Activated CD8-positive, alpha-beta memory T cell treated with anti-CD3 and anti-CD28 coated beads, Interleukin-2, amount 10 ng/mL, durations not matched to agents 7 days and 5 days (primary cell): ENCODE data around the gene PTGFRN. TPM values are rescaled to one million over a fixed set of nuclear protein-coding genes. Genes with fewer than 3 reads are reported as not detected.
"Not testable (repeated sequence)": the region's sequence is repeated elsewhere in the genome, so short reads cannot be mapped to it uniquely, and the experiment has no call there.

Experiments used
- ATAC-seq: fragments of 150-1000 bp; cut with Tn5 transposase; one replicate; pipeline ENCODE4 v1.10.0; 2021; ENCODE audit warnings: moderate library complexity
- CTCF ChIA-PET: fragments of 350-600 bp; sonication (Branson Sonifier 250); formaldehyde crosslinking; loops from one replicate; lab custom pipeline; 2021; ENCODE audit warnings: antibody characterized with exemption; lab: Charles Lee
- DNase-seq: peaks from one replicate; pipeline ENCODE4 v3.0.0-alpha.2; 2020
- H3K27ac Mint-ChIP-seq: one replicate; pipeline ENCODE4 v1.8.0; 2021; ENCODE audit warnings: mild to moderate bottlenecking, mixed read lengths
- H3K27me3 Mint-ChIP-seq: one replicate; pipeline ENCODE4 v1.8.0; 2021; ENCODE audit warnings: mixed read lengths
- H3K36me3 Mint-ChIP-seq: one replicate; pipeline ENCODE4 v1.8.0; 2021; ENCODE audit warnings: mild to moderate bottlenecking, mixed read lengths
- H3K4me1 Mint-ChIP-seq: one replicate; pipeline ENCODE4 v1.8.0; 2021; ENCODE audit warnings: mixed read lengths
- H3K4me3 Mint-ChIP-seq: one replicate; pipeline ENCODE4 v1.8.0; 2021; ENCODE audit warnings: mild to moderate bottlenecking, moderate library complexity, mixed read lengths
- H3K9me3 Mint-ChIP-seq: one replicate; pipeline ENCODE4 v1.8.0; 2022; ENCODE audit warnings: low read depth, mixed read lengths
- total RNA-seq, 2 experiments: library from RNA; stranded (reverse); gene quantifications; one replicate each; pipeline ENCODE4 v1.2.3, GENCODE V29; 2021

Gene PTGFRN
- total RNA-seq, 2 experiments from 2014 or later, result 0.38 to 4.6 TPM

GRCh38 chr1:116958110-116958509 is 48.4 kb downstream of the PTGFRN start:
- CTCF ChIA-PET, result interaction anchor here (1.2 kb wide), 1 partner anchor 23 kb away, joined by 3 read pairs; no protein-coding TSS in a partner anchor
- Mint-ChIP-seq H3K9me3 (no peaks in the 10 kb centered on the region), H3K27me3 (no peaks in the 10 kb centered on the region), H3K4me3 (no peak overlapping the region), H3K36me3 (no peaks in the 10 kb centered on the region), H3K4me1 (no peaks in the 10 kb centered on the region), H3K27ac (no peak overlapping the region)
- DNase-seq (no peak), ATAC-seq (no peak)

- no peak for ATAC-seq
- no peaks in the 10 kb centered on the region for H3K36me3 Mint-ChIP-seq
- no peak overlapping the region for H3K27ac Mint-ChIP-seq
- DNase-seq, result no peak
- no peaks in the 10 kb centered on the region for H3K27me3 Mint-ChIP-seq
- no peaks in the 10 kb centered on the region for H3K4me1 Mint-ChIP-seq
- no peak overlapping the region for H3K4me3 Mint-ChIP-seq
- no peaks in the 10 kb centered on the region for H3K9me3 Mint-ChIP-seq
- CTCF ChIA-PET, result interaction anchor here (1.2 kb wide), 1 partner anchor 24 kb away, joined by 3 read pairs; no protein-coding TSS in a partner anchor
Measured at GRCh38 chr1:116958977-116959376, 49.3 kb downstream of the PTGFRN start.

- Mint-ChIP-seq H3K27ac (no peak overlapping the region), H3K4me1 (no peaks in the 10 kb centered on the region), H3K4me3 (no peak overlapping the region), H3K36me3 (no peaks in the 10 kb centered on the region), H3K9me3 (no peaks in the 10 kb centered on the region), H3K27me3 (no peaks in the 10 kb centered on the region)
- no peak for DNase-seq
- CTCF ChIA-PET, result no interaction called here
- no peak for ATAC-seq
Measured at GRCh38 chr1:116961606-116962005, 51.9 kb downstream of the PTGFRN start.

- ATAC-seq (no peak), DNase-seq (no peak)
- Mint-ChIP-seq H3K27me3 (peaks cover 4% of the 10 kb centered on the region), H3K9me3 (no peaks in the 10 kb centered on the region), H3K27ac (no peak overlapping the region), H3K4me1 (no peaks in the 10 kb centered on the region), H3K4me3 (no peak overlapping the region), H3K36me3 (no peaks in the 10 kb centered on the region)
- CTCF ChIA-PET, result interaction anchor here (0.6 to 1.2 kb wide), 2 partner anchors 191 to 388 kb away, joined by 3 read pairs; no protein-coding TSS in a partner anchor
Measured at GRCh38 chr1:116962987-116963639, 53.4 kb downstream of the PTGFRN start.

GRCh38 chr1:116966791-116967190 is 57.1 kb downstream of the PTGFRN start:
- no peaks in the 10 kb centered on the region for H3K9me3 Mint-ChIP-seq
- H3K27ac Mint-ChIP-seq, result no peak overlapping the region
- CTCF ChIA-PET, result no interaction called here
- ATAC-seq (no peak), DNase-seq (no peak)
- no peaks in the 10 kb centered on the region for H3K4me1 Mint-ChIP-seq
- no peak overlapping the region for H3K4me3 Mint-ChIP-seq
- H3K27me3 Mint-ChIP-seq, result peaks cover 19% of the 10 kb centered on the region
- H3K36me3 Mint-ChIP-seq, result no peaks in the 10 kb centered on the region

GRCh38 chr1:116968724-116969123 is 59.0 kb downstream of the PTGFRN start:
- no peak overlapping the region for H3K27ac Mint-ChIP-seq
- H3K4me1 Mint-ChIP-seq, result no peaks in the 10 kb centered on the region
- no peak for DNase-seq
- H3K4me3 Mint-ChIP-seq, result no peak overlapping the region
- ATAC-seq, result no peak
- CTCF ChIA-PET, result no interaction called here
- H3K9me3 Mint-ChIP-seq, result no peaks in the 10 kb centered on the region
- H3K36me3 Mint-ChIP-seq, result no peaks in the 10 kb centered on the region
- peaks cover 19% of the 10 kb centered on the region for H3K27me3 Mint-ChIP-seq

- Mint-ChIP-seq H3K4me3 (no peak overlapping the region), H3K4me1 (no peaks in the 10 kb centered on the region), H3K36me3 (peaks cover 3% of the 10 kb centered on the region), H3K27me3 (peaks cover 22% of the 10 kb centered on the region), H3K9me3 (no peaks in the 10 kb centered on the region), H3K27ac (no peak overlapping the region)
- CTCF ChIA-PET, result no interaction called here
- DNase-seq (no peak), ATAC-seq (no peak)
Measured at GRCh38 chr1:116971258-116971860, 61.6 kb downstream of the PTGFRN start.

- no peak for DNase-seq
- Mint-ChIP-seq H3K36me3 (peaks cover 3% of the 10 kb centered on the region), H3K4me3 (no peak overlapping the region), H3K4me1 (no peaks in the 10 kb centered on the region), H3K27me3 (peaks cover 22% of the 10 kb centered on the region), H3K27ac (no peak overlapping the region), H3K9me3 (no peaks in the 10 kb centered on the region)
- CTCF ChIA-PET, result no interaction called here
- no peak for ATAC-seq
Measured at GRCh38 chr1:116971965-116972673, 62.4 kb downstream of the PTGFRN start.

- no peak overlapping the region for H3K4me3 Mint-ChIP-seq
- no peaks in the 10 kb centered on the region for H3K9me3 Mint-ChIP-seq
- H3K27me3 Mint-ChIP-seq, result peaks cover 25% of the 10 kb centered on the region
- DNase-seq (no peak), ATAC-seq (no peak)
- CTCF ChIA-PET, result no interaction called here
- no peaks in the 10 kb centered on the region for H3K4me1 Mint-ChIP-seq
- H3K27ac Mint-ChIP-seq, result no peak overlapping the region
- peaks cover 3% of the 10 kb centered on the region for H3K36me3 Mint-ChIP-seq
Measured at GRCh38 chr1:116972674-116973030, 62.9 kb downstream of the PTGFRN start.

- H3K9me3 Mint-ChIP-seq, DNase-seq, H3K4me3 Mint-ChIP-seq, ATAC-seq, H3K4me1 Mint-ChIP-seq, CTCF ChIA-PET, H3K36me3 Mint-ChIP-seq, H3K27ac Mint-ChIP-seq: not testable (repeated sequence)
- H3K27me3 Mint-ChIP-seq, result peaks cover 17% of the 10 kb centered on the region
Measured at GRCh38 chr1:116980309-116980708, 70.6 kb downstream of the PTGFRN start.

- Mint-ChIP-seq H3K27me3 (peaks cover 13% of the 10 kb centered on the region), H3K4me1 (peaks cover 4% of the 10 kb centered on the region), H3K27ac (no peak overlapping the region), H3K36me3 (no peaks in the 10 kb centered on the region), H3K4me3 (no peak overlapping the region), H3K9me3 (peaks cover 2% of the 10 kb centered on the region)
- ATAC-seq, result no peak
- DNase-seq, result no peak
- CTCF ChIA-PET, result no interaction called here
Measured at GRCh38 chr1:116981521-116982037, 71.9 kb downstream of the PTGFRN start.

GRCh38 chr1:116982319-116983004 is 72.7 kb downstream of the PTGFRN start:
- Mint-ChIP-seq H3K27ac (no peak overlapping the region), H3K36me3 (no peaks in the 10 kb centered on the region), H3K4me3 (no peak overlapping the region), H3K9me3 (peaks cover 2% of the 10 kb centered on the region), H3K4me1 (peaks cover 13% of the 10 kb centered on the region), H3K27me3 (peaks cover 10% of the 10 kb centered on the region)
- ATAC-seq (no peak), DNase-seq (no peak)
- CTCF ChIA-PET, result no interaction called here

- H3K9me3 Mint-ChIP-seq, result peaks cover 2% of the 10 kb centered on the region
- H3K36me3 Mint-ChIP-seq, result no peaks in the 10 kb centered on the region
- H3K27me3 Mint-ChIP-seq, result peaks cover 7% of the 10 kb centered on the region
- peaks cover 14% of the 10 kb centered on the region for H3K4me1 Mint-ChIP-seq
- no peak overlapping the region for H3K4me3 Mint-ChIP-seq
- ATAC-seq (no peak), DNase-seq (no peak)
- no peak overlapping the region for H3K27ac Mint-ChIP-seq
- CTCF ChIA-PET, result no interaction called here
Measured at GRCh38 chr1:116983112-116983511, 73.4 kb downstream of the PTGFRN start.
